ENCODE results near the gene PDGFRB. TPM values are rescaled to one million over a fixed set of nuclear protein-coding genes. Genes with fewer than 3 reads are reported as not detected.

Gene PDGFRB
- total RNA-seq, result 5.4 and 9.5 TPM in 2 replicates

DNA sequence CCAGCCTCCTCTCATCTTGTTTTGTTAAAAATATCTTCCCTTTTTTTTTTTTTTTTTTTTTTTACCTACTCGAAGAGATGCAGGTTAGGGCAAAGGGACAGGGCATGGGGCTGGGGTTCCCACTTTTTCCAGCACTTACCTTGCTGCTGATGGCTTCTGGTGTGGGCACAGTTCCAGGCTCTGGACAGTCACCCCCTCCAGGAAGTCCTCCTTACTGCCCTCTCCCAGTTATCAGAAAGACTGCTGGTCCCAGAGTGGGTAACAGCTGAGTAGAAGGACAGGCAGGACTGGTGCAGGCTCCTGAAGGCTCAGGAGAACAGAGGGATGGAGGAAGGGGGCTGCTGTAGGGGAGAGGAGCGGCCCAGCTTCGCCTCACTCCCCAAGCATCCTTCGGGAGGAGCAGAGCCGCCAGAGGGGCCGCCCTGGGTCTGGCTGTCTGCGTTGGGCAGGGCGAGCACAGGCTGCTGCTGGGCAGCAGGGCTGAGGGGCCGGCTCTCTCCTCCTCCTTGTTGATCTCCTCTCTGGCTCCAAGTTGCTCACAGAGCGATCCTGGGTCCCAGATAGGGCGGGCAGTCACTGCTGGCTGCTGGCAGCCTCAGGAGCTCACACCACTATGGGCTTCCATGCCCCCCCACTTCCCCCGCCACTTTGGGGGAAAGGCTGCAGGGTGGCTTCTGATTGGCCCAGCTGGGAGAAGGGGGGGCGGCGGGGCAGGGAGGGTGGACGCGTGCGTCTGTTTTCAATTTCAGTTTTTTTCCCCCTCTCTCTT, at the start of gene PDGFRB:
TSS of gene PDGFRB (minus strand) at position 588 of the 769 bp plus-strand sequence. CDS start 18,798 bp downstream, outside the sequence.
- peak; percentile 48 to 55 for DNase-seq (ENCODE audit: low read depth in 2 of 2)

DNA sequence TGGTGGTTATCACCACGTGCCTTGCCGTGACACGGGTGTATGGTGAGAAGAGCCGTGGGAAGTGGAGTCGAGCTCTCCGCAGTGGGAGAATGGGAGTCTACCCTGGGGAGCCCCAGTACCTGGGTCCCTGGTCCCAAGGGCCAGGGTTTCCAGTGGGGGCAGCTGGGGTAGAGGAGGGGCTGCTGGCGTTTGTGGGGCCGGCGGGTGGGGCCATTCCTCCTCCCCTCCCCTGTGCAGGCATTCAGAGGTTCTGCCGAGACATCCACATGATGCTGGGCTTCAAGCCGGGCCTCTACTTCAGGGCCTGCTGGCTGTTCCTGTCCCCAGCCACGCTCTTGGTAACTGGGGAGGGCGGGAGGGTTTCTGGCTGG, 48.9 kb upstream of the PDGFRB start:
- DNase-seq (ENCODE audit: low read depth in 2 of 2), result no peak

DNA sequence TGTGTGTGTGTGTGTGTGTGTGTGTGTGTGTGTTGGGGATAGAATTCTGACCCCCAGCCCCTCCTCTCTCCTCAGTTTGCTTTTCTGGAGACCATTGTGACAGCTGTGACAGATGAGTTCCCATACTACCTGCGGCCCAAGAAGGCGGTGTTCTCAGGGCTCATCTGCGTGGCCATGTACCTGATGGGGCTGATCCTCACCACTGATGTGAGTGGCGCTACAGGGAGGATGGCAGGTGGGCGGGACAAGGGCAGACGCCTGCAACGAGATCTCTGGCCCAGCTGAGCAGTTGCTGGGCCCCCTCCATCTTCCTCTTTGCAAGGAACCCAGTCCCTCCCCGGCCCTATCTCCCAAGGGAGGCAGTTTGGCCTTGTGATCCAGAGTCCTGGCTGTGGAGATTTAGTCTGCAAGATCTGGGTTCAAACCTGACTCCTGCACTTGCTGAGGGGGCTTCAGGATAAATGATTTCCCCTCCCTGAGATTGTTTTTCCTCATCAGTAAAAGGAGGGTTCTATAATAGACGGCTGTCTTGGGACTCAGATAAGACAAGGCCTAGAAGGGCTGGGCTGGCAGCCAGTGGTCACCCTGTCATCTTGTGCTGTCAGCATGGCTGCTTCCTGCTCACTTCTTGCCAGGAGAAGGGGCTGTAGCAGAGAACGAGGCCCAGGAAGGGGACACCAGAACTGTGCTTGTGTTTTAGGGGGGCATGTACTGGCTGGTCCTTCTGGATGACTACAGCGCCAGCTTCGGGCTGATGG, 48.4 kb upstream of the PDGFRB start:
- no peak for DNase-seq (ENCODE audit: low read depth in 2 of 2)

DNA sequence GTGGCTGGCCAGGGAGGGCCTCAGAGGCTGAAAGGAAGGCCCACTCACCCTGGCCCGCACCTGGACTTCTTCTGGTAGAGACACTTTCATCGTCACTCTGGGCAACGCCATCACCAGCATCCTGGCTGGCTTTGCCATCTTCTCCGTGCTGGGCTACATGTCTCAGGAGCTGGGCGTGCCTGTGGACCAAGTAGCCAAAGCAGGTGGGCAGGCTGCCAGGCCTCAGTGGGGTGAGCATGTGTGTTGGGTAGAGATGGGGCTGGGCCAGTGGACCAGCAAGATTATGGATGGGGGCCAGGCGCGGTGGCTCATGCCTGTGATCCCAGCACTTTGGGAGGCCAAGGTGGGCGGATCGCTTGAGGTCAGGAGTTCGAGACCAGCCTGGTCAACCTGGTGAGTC, 46.9 kb upstream of the PDGFRB start:
- no peak for DNase-seq (ENCODE audit: low read depth in 2 of 2)

DNA sequence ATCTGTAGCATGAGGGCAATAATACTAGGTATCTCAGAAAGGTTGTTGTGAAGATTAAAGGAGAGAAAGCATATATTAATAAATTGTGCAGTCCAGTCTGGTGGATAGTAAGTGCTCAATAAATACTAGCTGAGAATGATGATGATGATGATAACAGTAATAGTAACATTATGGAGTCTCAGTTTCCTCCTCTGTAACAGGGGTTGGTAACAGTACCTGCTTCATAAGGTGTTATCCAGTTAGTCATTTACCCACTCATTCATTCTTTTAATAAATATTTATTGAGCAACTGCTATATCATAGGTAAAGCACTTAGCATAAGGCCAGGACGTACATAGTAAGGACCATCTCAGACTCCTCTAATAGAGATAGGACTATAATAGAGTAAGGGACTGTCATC, 41.8 kb upstream of the PDGFRB start:
- DNase-seq (ENCODE audit: low read depth in 2 of 2), result no peak

DNA sequence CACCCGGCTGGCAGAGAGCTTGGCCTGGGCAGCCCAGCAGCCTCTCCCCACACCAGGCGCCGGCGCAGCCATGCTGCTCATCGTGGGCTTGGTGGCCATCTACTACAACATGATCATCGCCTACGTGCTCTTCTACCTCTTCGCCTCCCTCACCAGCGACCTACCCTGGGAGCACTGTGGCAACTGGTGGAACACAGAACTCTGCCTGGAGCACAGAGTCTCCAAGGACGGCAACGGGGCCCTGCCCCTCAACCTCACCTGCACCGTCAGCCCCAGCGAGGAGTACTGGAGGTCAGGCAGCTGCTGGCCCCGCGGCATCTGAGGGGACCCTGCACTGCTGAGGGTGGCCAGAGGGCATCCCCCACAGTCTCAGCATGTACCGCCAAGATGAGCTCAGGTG, 41.3 kb upstream of the PDGFRB start:
- DNase-seq (ENCODE audit: low read depth in 2 of 2), result no peak

DNA sequence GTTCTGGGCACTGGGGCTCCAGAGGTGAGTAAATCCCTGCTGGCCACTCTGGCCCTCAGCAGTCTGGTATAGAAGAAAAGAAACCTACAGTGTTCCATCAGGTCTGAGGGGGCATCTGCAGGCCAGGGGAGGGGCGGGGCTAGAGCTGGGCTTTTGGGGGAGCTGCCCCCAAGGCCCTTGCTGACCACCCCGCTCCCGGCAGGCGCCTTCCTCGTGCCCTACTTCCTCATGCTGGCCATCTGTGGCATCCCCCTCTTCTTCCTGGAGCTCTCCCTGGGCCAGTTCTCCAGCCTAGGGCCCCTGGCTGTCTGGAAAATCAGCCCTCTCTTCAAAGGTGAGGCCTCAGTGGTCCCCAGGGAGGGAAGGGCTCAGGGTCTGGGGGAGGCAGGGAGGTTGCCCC, 40.9 kb upstream of the PDGFRB start:
- no peak for DNase-seq (ENCODE audit: low read depth in 2 of 2)

DNA sequence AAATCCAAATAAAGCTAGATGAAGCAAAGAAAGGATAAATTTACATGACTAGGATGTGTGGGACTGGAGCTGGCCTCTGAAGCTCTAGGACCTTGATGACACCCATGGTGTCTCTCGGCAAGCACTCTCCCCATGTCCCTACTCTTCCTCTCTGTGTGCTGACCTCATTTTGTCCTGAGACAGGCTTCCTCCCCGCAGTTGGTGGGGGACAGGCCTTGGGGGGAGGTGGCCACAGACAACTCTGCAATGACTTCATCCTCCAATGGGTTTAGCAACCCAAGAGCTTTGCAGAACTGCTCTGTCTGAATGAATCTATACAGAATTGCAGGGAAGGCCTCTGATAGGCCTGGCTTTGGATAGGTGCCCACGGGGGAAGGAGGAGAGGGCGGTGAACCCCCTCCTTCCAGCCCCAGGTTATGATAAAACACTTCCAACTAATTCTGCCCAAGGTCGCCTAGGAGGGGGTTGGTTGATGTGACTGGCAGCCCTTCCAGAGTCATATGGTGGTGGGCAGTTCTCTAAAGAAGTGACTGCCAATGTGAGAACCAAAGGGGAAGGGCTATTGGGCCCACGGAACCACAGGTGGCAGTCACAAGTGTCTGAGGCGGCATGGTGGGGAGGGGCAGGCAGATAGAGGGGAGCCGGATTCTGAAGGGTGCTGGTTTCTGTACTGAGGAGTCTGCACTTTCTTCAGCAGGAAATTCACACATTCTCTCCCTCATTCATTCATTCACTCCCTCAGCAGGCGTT, 40.3 kb upstream of the PDGFRB start:
- DNase-seq (ENCODE audit: low read depth in 2 of 2), result no peak

DNA sequence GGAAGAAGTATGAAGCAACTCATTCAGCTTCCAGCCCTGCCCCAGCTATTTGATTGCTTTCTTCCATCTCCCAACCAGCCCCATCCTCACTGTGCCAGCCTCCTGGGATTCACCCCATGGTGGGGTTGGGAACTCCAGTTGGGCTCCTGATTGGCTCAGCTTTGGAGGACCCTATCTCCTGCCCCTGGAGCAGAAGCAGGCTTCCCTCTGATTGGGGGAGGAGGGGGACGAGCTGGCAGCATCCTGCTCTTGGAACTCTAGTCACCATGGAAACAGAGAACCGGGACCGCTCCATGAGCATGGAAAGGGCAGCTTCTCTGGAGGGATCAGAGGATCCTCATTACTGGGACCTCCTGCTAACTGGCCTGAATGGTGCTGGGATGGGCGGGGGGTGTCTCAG, 36.8 kb upstream of the PDGFRB start:
- no peak for DNase-seq (ENCODE audit: low read depth in 2 of 2)

DNA sequence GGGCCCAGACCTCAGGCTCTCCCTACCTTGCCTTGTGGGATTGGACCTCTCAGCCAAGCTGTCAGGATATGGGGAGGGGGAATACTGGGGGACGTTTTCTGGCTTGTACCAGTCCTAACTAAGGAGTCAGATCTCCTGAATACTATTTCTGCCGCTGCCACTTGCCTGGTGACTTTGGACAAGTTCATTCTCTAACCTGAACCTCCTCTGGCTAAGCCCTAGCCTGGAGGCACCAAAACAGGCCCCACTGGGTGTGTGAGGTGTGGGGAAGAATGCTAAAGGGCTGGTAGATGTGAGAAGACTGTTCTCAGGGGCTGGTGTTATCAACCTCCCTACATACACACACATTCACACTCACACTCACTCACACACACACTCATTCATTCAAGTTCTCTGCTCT, 35.3 kb upstream of the PDGFRB start:
- DNase-seq (ENCODE audit: low read depth in 2 of 2), result no peak

DNA sequence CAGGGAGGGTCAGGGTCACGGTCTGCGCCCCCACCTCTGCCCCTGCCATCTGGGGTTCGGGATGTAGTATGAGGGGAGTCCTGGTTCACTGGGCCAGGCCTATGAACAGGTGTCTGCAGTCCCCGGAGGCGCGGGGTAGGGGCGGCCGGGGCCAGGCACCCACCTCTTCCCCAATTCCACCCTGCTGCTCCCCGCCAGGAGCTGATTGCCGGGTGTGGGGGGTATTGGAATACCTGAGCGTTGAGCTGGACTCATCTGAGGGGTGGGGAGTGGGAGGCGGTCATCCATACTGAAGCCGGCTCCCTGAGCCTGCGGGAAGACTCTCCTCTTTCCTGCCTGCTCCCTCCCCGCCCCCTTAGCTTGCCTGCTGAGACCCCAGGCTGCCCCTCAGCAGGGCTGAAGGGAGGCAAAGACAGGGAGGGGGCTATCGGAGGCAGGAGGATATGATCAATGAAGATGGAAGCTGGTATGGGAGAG, 34.9 kb upstream of the PDGFRB start:
- no peak for DNase-seq (ENCODE audit: low read depth in 2 of 2)

DNA sequence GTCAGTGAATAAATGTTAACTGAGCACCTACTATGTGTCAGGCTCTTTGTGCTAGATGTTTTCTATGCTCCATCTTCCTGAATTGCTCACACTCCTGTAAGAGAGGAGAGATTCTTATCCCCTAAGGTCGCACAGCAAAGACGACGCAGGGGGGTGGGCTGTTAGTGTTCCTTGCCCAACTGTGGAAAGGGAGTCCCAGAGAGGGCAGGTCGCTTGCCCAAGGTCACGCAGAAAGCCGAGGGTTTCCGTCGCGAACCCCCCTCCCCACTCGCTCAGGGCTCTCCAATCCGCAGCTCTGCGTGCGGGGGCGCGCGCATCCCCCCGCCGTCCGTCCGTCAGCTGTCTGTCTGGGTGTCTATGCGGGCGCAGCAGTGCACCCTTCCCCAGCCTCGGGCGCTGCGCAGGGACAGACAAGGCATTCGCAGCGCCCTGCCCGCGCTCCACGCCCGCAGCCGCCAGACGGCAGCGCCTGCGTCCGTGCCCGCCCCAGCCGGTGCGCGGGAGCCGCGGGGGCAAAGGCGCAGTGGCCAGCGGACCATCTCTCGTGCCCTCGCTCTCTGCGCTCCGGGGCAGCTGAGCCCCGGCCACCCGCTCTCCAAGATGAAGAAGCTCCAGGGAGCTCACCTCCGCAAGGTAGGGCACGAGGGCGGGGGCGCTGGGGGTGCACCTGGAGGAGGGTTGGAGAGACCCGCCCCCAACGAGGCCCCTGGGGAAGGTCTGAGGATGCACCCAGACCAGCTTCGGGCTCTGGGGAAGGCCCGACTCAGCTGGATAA, 34.3 kb upstream of the PDGFRB start, which contains the start of gene SLC6A7:
TSS of gene SLC6A7 (plus strand) at position 335 of the 775 bp plus-strand sequence. CDS start at position 601, 266 bp downstream.
- no peak for DNase-seq (ENCODE audit: low read depth in 2 of 2)

DNA sequence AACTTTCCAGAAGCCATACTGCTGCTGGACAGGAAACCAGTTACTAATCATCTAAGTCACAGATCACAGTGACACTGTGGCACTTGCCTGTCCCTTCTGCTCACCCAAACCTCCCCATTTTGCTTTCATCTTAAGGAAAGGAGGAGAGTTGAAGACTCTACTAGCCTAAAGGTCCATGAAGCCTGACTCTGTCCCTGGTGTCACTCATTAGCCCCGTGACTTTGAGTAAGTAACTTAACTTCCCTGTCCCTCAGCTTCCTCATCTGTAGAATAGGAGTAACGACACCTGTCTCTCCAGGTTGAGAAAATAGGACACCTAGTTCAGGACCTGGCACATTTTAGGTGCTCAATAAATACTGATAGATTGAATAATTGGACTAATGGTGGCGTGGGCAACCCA, 33.7 kb upstream of the PDGFRB start:
- no peak for DNase-seq (ENCODE audit: low read depth in 2 of 2)

DNA sequence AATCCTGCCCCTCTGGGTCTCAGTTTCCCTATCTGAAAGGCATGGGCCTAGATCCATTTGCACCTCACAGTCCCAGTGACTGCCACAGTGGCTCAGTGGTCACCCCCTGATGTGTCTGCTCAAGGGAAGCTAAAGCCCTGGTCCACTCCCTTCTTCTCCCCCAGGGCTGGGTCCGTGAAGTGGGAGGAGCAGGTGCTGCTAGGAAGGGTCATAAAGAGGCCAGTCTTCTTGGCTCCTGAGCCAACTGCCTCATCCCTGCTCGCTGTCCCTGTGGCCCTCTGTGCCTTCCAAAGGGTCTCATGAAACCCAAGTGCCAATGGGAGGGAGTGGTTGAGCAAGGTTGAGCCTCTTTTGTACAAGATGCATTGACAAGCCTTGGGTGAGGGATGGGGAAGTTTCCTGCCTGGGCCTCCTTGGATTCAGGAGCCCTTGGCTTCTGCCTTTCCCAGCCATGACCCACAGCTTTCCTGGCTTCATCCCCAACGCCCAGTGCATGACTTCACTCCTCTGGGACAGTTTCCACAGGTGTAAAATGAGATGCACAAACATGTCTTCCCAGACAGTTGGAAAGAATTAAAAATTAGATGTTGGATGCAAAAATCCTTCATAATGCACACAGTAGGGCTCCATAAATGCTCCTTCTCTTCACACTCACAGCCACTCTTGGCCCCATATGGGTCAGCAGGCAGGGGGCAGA, 32.6 kb upstream of the PDGFRB start:
- no peak for DNase-seq (ENCODE audit: low read depth in 2 of 2)

DNA sequence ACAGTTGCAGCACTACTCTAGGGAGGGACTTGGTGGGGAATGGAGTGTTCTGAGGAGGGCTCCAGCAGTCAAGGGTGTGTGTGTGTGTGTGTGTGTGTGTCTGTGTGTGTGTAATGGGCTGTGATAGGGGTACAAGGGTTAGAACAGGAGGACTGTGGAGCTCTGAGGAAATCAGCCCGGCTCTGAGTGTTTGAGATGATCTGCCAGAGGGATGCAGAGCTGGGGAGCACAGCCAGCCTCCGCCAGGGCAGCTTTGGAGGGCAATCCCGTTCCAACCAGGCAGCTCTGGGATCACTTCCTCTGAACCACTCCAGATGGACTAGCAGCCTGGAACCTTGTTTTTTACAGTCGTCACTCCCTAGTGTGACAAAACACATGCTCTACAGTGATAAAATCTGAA, 31.3 kb upstream of the PDGFRB start:
- DNase-seq (ENCODE audit: low read depth in 2 of 2), result no peak

DNA sequence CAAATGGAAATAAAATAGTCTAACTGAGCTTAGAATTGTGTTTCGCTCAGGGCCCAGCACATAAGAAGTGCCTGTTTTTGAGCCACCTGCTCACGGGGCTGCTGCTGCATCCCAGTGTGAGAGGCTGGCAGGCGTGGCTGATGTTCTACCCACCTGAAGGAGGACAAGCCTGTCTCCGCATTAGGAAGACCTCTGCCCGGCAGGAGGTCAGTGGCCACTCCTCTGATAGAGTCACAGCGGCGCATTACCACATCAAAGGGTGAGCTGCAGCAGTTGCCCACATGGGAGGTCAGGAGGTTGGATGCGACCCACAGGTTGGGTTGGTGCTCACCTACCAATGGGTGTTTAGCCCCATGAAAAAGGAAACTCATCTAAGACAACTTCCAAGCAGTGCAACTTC, 30.5 kb upstream of the PDGFRB start:
- no peak for DNase-seq (ENCODE audit: low read depth in 2 of 2)

DNA sequence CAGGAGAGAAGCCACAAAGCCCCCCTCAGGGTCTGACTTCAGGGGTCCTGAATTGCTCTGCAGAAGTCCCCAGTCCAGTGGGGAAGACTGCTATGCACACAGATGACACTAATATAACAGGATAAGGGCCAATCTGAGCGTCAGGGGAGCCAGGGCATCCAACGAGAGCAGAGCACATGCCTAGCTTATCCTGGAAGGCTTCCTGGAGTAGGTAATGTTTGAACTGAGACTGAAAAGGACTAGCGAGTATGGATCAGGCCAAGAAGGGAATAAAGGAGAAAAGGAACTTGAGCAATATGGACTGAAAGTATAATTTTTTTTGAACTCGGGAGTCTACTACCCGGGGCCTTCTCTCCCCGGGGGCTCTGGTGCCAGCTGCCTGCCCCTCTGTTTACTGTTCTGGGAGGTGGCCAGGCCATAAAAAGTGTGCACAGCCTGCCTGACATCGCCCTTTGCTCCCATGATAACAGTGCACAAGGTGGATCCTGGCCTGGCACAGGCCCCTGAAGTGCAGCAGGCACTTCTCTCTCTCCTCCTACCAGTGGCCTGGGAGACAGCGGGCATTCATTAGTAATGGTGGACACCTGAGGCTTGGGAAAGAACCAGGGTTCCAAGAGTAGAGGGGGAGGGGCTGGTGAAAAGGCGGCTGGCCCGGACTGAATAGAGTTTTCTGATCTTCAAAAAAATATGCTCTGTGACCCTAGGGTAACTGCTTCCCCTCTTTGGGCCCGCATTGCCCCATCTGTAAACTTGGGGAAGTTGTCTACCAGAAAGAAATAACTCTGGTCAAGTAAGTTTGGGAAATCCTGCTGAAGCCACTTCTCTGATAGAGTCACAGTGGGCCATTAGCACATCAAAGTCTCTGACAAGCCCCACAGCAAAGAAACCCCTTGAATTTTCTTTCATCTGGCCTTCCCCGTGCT, 29.6 kb upstream of the PDGFRB start:
- no peak for DNase-seq (ENCODE audit: low read depth in 2 of 2)

DNA sequence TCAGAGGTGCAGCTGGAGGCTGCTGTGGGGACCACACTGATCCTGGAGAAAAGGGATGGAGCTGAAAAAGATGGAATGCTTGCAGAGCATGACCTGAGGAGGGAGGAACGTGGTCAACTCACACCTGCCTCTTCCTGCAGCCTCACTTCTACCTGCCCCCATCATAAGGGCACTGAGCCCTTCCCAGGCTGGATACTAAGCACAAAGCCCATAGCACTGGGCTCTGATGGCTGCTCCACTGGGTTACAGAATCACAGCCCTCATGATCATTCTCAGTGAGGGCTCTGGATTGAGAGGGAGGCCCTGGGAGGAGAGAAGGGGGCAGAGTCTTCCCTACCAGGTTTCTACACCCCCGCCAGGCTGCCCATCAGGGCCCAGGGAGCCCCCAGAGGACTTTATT, 28.4 kb upstream of the PDGFRB start:
- DNase-seq (ENCODE audit: low read depth in 2 of 2), result no peak

DNA sequence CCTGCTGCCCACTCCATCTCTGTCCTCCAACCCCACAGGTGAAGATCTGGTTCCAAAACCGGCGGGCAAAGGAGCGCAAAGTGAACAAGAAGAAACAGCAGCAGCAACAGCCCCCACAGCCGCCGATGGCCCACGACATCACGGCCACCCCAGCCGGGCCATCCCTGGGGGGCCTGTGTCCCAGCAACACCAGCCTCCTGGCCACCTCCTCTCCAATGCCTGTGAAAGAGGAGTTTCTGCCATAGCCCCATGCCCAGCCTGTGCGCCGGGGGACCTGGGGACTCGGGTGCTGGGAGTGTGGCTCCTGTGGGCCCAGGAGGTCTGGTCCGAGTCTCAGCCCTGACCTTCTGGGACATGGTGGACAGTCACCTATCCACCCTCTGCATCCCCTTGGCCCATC, 27.8 kb upstream of the PDGFRB start:
- no peak for DNase-seq (ENCODE audit: low read depth in 2 of 2)

DNA sequence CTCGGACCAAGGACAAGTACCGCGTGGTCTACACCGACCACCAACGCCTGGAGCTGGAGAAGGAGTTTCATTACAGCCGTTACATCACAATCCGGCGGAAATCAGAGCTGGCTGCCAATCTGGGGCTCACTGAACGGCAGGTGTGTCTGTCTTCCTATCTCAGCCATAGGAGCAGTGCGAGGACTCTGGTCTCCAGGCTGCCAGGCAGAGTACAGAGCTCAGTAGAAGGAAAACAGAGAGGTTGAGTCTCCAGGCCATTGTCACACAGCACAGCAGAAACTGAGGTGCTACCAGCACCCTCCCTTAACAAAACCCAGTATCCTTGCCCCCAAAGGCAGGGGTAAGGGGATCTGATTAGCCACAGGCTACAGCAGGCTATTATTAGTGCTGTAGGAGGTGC, 27.1 kb upstream of the PDGFRB start:
- DNase-seq (ENCODE audit: low read depth in 2 of 2), result no peak

Measured in lung microvascular endothelial cell (primary cell).